Measurements from ENCODE around the gene DARS1.

Gene DARS1

DNA sequence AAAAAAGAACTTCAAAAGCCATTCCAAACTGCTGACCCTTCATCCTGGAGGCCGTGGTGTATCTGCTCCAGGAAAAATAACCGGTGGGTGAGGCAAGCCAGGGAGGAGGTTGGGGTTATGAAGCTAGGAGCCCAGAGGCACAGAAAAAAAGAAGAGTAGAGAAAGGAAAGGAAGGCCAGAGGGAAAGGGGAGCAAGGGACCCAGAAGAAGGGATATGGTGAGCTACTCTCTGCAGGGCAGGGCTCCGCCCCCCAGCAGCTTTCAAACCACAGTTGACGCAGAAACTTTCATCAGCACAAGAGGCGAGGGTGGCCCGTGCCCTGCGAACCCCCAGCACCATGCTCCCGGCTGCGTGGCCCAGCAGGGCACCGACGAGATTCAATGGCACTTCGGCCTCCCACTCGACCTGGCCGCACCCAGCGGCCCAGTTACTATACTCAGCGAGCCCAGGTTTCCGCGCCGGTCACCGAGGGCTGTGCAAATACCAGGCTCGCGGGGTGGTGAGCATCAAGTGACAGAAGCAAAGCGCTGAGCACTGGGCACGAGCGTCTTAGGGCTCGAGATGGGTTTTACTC, 109.8 kb downstream of the DARS1 start:
- peak; percentile 69 for DNase-seq

DNA sequence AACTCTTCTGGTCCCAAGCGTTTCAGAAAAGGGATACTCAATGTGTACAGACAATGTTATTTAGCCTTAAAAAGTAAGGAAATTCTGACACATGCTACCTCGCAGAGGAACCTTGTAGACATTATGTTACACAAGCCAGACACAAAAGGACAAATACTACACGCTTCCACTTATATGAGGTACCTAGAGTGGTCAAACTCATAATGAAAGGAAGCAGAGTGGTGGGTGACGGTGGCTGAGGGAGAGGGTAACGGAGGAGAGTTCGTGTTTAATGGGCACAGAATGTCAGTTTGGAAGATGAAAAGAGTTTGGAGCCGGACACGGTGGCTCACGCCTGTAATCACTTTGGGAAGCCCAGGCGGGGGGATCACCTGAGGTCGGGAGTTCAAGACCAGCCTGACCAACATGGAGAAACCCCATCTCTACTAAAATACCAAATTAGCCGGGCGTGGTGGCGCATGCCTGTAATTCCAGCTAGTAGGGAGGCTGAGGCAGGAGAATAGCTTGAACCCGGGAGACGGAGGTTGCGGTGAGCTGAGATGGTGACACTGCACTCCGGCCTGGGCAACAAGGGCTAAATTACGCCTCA, 110.6 kb downstream of the DARS1 start:
- no peak for DNase-seq

DNA sequence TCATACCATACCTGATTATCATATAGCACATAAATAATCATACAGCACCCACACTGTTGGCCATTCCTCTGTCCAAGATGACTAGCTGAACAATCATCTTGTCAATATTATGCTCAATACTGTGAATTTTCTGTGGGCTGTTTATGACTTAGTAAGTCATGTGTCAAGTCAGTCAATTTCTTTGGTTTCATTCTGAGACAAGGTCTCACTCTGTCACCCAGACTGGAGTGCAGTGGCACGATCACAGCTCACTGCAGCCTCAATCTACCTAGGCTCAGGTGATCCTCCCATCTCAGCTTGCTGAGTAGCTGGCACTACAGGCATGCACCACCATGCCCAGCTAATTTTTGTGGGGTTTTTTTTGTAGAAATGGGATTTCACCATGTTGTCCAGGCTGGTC, 114.9 kb downstream of the DARS1 start:
- no peak for DNase-seq

DNA sequence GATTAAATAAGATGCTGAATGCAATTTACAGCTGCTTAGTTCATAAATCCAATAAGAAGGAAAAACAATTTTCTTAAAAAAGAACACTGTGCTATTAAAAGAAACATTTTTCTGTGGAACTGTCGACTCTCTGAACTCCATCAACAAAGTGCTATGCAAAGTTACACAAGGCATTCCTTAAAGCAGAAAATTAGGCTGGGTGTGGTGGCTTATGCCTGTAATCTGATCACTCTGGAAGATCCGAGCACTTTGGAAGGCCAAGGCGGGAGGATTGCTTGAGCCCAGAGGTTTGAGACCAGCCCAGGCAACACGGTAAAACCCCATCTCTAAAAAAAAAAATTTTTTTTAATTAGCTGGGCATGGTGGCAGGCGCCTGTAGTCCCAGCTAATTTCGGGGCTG, 122.2 kb downstream of the DARS1 start:
- no peak for DNase-seq

DNA sequence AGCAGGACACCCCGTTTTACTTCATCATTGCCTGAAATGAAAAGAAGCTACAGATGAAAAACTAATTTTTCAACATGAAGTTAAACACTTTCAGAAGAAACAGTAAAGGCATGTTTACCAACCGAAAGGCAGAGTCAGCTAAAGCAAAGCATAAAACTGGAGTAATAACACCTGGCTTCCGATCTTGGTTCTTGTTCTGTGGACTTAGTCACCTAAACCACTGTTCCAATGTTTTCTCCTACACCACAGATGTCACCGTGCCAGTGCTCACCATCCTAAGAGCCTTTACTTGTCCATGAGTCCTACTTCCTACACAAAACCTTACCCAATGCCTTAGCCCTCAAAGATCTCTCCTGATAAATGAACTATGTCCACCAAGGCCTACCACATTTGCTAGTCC, 122.7 kb downstream of the DARS1 start:
- DNase-seq, result no peak

All from NCI-H69 (cell line).